Tongue (tissue), 1 donor: Measurements from ENCODE around the gene OR9A2. TPM values are rescaled to one million over a fixed set of nuclear protein-coding genes. Genes with fewer than 3 reads are reported as not detected.

ENCODE experiments used
- total RNA-seq: library from RNA; depleted of rRNA; stranded (reverse); fragments of >200 nt; gene quantifications from one replicate; pipeline ENCODE4 v1.2.3, GENCODE V29; 2014

OR9A2 gene
- total RNA-seq, 1 donor from 2014 or later: 0.41 TPM

Other genes starting within 250 kb of the OR9A2 start
- gene EPHB6, start 172.1 kb downstream of the OR9A2 start, total RNA-seq: 15.9 TPM
- 0.82 TPM for gene TRPV6, start 141.4 kb downstream of the OR9A2 start, total RNA-seq
- gene TRPV5, start 93.4 kb downstream of the OR9A2 start, total RNA-seq: 0.21 TPM
- gene LLCFC1, start 87.6 kb downstream of the OR9A2 start, total RNA-seq: not detected
- 1.6 TPM for gene KEL, start 64.8 kb downstream of the OR9A2 start, total RNA-seq
- gene OR6V1, start 25.2 kb upstream of the OR9A2 start, total RNA-seq: not detected
- 11.3 TPM for gene PIP, start 104.9 kb upstream of the OR9A2 start, total RNA-seq
- not detected for gene TAS2R39, start 156.3 kb upstream of the OR9A2 start, total RNA-seq
- not detected for gene TAS2R40, start 194.9 kb upstream of the OR9A2 start, total RNA-seq
- gene GSTK1, start 236.3 kb upstream of the OR9A2 start, total RNA-seq: 95.8 TPM